Mucosa of gallbladder (tissue), 1 donor: ENCODE data around the gene PPP6R1. TPM values are rescaled to one million over a fixed set of nuclear protein-coding genes. Genes with fewer than 3 reads are reported as not detected.

Experiments used
- DNase-seq: peaks from one replicate; pipeline ENCODE4 v3.0.0-alpha.2; 2020; ENCODE audit warnings: low spot score
- total RNA-seq: library from RNA; stranded (reverse); gene quantifications from one replicate; pipeline ENCODE4 v1.2.1, GENCODE V29; 2021
- donor health status: DM: no; HTN: no; CAD: no.

The PPP6R1 gene
- total RNA-seq, 1 donor from 2014 or later: 108 TPM

DNA sequence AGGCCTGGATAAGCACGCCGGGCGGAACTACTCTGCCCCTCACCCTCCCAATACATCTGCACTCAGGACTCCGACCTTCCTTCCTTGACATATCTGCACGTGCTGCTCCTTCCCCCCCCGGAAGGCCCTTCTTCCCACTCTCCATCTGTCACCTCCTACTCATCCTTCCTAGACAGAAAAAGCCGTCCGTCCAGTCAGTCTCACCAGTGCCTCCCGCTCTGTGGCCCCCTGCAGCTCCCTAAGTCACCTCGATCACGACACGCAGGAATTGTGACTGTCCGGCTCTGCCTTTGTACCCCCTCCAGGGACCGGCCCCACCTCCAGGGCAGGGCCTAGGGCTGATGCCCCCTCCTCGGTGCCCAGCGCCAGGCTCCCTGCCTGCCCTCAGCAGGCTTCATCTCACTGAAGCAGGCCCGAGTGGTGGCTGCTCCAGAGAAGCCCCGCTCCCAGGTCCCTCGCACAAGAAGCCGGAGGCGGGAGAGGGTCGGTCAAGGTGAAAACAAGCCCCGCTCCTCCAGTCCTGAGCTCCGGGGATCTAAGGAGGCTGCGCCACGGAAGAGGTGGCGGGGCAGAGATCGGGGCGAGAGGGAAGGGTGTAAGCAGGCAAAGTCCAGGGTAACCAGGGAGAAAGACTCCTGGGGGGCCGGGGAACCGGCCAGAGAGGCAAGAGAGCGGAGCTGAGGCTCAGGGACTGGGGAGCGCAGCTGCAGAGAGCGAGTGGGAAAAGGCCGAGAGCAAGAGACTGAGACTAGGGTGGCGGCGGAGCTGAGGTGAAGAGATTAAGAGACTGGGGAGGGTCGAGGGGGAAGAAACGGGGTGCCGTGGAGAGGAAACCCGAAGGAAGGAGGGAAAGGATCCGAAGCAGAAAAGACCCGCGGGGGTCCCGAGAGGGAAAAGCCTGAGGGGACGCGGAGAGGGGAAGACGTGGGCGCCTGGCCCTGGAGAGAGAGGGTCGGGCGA, 1.1 kb downstream of the PPP6R1 start:
- no peak for DNase-seq

DNA sequence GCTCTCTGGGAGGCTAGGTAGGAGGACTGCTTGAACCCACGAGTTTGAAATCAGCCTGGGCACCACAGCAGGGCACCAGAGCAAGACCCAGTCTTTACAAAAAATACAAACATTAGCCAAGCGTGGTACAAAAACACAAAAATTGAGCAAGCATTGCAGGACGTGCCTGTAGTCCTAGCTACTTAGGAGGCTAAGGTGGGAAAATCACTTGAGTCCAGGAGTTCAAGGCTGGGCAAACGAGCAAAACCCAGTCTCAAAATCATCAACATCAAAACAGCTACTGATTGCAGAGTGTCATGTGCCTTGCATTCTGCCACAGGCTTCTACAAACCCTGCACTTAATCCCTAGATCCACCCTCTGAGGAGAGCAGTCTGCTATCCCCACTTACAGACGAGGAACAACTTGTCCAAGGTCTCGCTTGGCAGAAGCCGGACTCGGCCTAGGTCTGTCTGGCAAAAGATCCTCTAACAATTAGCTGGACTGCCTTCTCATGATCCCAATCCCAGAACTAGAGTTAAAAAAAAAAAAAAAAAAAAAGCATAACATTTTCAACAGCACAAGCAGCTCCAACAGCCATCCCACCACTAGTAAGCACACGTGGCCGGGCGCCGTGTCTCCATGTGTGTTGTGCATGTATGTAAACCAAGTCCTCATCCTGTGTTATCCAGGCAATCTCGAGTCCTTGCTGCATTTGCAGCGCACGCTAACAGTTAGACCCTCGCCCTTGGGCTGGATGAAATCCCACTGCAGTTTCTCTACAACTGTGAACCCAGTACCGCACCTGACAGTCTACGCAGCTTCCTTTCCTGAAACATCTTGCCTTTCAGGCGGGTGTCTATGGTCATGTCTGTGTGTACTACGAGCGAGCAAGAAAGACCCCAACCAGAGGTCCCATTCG, 2.0 kb downstream of the PPP6R1 start:
- DNase-seq: no peak

DNA sequence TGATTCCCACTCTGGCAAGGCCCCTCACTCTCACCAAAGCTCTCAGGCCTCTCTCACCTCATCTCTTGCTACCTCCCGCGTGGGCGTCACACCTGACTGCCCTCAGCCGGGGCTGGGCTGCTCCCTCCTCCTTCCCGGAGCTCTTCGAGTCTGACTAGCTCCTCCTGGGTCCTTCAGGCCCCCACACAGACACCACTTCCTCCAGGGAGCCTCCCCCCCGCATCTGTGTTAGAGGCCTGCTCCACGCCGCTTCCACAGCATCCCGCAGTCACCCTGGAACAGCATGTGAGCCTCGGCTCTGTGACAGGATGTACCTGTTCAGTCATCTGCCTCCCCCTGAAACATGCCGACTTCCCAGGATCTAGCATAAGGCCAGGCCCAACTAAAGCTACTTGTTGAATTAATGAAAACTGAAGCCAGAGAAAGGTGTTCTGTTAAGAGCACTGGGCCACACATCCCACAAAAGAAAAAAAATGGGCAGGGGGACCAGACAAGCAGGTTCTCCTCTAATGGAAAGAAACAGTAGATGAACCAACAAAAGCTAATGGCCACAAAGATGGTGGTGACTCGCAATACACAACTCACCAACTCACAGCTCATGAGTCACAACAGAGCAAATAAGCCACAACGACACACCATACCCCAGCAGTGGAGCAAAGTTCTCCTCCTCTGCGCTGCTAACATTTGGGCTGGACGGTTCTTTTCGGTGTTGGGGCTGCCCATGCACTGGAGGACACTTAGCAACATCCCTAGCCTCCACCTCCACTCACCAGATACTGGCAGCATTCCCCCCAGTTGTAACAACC, 3.0 kb downstream of the PPP6R1 start:
- no peak for DNase-seq

DNA sequence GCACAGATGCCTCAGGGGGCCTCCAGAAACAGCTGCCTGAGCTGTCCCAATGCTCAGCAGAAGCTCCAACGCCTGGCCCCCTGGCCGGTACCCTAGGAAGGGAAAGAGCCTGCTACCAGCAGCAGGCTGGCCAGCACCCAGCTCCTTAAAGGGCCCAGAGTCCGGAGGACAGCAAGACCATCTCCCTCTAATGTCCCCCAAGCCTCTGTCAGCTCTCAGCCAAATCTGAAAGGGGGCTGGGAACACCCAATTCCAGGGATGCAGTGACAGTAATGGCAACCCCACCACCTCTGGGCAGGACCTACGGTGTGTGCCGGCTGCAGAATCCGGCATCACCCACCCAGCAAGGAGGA, 4.2 kb downstream of the PPP6R1 start:
- no peak for DNase-seq

DNA sequence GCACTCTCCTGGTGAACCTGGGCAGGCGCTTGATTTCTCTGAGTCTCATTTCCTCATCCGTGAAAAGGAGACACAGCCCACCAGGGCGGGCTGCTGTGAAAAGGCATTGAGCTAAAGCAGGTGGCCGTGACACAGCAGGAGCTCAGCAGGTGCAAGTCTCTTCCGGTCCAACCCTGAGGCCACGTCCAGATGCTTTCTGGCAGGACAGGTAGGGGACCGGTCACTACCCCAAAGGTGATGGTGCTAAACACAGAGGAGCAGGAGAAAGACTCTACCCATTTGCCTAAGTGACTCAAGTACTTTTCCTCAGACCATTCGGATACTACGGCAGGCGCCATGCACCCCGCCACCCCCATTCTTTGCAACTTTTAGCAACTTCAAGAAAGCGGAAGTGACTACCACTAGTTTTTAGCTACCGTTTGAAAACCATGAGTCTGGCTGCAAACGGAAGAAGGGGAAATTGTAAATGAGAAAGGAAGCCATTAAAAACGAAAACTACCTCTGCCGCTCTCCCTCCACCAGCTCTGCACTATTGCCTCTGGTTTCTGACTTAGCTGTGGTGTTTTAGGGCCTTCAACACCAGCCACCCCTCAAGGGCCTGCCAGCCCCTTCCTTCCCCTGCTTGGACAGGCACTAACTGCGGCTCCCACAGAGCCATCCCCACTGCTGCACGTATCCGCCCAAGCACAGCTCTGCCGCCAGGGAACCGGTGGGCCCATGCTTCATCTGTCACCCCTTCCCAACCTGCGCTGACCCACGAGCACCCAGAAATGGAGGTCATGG, 4.8 kb downstream of the PPP6R1 start:
- DNase-seq: no peak

DNA sequence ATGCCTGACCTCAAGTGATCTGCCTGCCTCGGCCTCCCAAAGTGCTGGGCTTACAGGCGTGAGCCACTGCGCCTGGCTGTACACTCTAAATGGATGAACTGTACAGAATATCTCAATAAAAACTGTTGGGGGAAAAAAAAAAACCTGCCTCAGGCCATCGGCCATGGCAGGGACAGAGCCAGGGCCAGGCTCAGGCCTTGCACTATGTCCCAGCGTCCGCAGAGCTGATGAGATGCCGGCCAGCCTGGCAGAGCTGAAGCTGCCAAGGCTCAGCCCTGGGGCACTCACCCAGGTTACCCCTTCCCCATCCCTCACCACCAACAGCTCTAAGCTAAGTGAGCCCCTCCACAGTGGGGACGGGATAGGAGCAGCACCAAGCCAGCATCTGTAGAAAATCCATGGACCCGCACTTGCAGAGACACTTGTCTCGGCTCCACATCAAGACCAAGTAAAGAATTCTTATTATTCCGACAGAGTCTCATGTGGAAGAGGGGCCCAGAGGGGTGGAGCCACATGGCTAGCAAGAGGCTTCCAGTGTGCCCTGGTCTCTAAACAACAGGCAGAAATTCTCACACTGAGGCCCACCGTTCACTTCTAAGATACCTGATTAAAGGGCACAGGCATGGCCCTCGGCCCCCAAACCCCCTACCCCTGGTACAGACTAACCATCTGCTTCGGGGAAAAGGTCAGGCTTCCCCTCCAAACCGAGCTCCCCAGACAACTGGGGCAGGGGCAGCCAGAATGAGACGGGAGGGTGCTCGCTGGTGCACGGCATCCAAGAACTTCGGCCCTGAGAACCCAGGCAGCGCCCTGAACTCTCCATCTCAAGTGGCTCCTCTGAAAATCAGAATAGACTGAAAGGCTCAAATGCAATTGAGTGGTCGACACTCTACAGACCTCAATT, 5.8 kb downstream of the PPP6R1 start:
- no peak for DNase-seq

DNA sequence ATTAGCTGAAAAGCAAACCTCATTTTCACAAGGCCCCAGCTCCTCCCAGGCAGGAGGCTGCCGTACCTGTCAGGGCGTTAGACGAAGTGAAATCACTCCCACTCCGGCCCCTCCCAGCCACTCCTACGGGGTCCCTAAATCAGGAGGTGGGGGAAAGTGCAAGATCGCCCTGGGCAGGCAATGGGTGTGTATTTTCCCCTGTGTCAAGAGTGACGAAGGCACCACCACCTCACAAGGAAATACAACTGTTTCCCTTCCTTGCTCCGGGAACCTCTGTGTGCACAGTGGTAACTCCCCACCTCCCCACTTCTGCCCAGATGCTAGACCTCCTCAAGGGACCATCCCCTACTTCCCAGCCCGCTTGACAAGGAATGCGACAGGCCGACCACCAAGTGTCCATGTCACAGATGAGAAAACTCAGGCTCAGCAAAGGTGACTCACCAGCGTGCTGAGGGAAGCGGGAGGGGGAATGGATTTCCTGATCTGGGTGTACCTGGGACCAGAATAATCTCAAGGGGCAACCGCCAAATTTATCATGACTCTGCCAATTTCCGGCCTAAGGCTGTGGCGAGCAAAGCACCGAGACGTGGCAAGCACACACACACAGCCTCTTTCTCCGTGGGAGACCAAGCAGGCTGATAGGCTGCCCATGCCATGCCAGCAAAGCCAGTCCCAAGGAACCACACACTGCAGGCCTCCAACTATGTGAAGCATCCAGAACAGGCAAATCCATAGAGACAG, 7.3 kb downstream of the PPP6R1 start:
- DNase-seq: no peak

DNA sequence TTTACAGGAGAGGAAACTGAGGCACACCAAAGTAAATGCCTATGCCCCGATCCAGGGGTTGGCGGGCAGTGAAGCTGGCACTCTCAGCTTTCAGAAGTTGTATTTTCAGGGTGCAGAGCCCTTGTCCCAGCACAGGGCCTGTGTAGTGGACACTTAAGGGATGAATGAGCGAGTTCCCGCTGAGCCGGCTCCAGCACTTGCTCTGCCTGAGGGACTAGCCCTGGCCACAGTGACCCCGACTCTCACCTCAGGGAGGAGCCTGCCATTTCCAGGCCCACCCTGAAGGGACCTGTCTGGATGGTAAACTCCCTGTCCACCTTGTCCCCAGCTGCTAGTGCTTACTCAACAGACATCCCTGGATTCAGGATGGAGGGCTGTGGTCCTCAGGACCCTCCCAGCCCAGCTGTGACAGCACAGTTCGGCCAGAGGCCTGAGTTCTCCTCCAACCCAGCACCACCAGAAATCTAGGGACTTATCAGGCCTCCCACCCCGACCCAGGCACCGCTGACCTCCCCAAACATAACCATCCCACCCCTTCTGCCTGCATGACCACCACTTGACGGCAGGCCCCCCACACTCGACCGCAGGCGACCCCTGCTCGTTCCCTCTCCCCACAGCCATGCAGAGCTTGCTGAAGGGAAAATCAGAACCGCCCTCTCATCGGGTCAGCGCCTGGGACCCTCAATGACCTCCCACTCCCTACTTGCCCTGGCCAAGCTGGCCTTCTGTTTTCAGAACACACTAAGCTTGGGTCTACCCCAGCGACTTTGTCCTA, 8.4 kb downstream of the PPP6R1 start:
- no peak for DNase-seq

DNA sequence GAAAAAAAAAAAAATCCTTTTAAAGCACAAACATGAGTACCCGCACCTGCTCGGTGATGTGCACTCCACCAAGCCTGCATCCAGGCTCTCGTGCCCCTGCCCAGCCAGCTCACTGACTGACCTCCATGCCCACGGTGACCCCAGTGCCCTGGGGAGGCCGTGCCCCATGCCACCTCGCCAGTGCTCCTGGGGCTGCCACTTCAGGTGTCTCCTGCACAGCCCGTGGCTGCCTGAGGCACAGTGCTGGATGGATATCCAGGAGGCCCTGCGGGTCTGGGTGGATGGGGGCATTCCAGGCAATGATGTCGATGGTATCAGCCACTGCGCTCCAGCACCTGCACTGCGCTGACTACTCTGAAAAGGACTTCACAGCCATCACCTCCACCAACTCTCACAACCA, 9.0 kb downstream of the PPP6R1 start:
- DNase-seq: no peak

DNA sequence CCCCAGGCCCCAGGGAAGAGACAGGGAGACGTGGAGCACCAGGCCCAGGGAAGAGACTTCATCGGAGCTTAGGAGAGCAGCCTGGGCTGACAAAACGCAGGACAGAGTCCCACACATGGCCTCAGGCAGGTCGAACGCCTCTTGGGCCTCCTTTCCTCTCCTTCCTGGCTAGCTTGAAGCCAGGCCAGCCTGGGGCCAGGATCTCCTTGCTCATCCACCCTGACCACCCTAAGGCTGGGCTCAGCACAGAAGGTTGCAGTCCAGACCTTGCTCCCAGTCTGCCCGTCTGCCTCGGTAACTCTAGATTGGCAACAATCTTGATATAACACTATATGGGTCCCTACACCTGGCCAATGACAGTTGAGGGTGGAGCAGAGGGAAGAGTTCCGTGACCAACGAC, 10.1 kb downstream of the PPP6R1 start:
- no peak for DNase-seq

DNA sequence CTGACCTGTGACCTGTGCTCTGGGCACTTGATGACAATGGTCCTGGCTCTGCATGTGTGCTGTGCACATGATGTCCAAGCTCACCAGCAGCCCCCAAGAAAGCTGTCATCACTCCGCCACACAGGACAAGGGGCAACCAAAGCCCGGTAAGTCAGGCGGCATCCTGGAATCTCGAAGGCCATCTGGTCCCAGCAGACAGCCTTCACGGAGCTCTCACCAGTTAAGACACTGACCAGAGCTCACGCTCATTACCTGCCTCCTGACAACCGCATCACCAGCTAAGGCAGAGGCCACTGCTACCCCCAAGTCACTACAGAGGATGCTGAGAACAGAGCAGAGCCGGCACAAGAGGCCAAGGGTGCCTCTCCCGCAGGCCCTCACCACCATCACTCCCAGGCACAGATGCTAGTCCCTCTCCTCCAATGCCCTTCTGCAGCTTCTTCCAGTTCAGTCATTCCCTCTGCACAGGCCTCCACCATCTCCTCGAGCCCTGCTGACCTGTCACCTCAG, 10.6 kb downstream of the PPP6R1 start:
- no peak for DNase-seq

DNA sequence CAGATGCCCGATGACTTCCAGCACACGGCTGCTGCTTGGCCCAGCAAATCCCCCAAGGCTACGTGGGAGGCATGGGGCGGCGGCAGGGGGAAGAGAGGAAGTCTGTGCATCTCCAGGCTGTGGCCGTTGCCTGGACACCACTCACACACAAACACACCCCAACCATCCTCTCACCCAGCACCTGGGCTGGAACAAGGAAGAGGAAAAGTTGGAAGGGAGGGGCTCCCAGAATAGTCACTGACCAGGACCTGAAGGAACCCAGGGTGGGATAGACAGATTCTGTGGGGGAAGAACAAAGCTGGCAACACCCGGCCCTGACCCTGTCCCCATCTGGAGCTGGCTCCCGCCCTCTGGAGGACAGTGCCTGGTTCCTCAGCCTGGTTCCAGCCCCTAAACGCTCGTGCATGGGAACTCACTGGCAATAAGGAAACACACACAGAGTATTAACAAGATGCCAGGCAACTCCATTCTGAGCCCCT, 11.2 kb downstream of the PPP6R1 start:
- DNase-seq: no peak

DNA sequence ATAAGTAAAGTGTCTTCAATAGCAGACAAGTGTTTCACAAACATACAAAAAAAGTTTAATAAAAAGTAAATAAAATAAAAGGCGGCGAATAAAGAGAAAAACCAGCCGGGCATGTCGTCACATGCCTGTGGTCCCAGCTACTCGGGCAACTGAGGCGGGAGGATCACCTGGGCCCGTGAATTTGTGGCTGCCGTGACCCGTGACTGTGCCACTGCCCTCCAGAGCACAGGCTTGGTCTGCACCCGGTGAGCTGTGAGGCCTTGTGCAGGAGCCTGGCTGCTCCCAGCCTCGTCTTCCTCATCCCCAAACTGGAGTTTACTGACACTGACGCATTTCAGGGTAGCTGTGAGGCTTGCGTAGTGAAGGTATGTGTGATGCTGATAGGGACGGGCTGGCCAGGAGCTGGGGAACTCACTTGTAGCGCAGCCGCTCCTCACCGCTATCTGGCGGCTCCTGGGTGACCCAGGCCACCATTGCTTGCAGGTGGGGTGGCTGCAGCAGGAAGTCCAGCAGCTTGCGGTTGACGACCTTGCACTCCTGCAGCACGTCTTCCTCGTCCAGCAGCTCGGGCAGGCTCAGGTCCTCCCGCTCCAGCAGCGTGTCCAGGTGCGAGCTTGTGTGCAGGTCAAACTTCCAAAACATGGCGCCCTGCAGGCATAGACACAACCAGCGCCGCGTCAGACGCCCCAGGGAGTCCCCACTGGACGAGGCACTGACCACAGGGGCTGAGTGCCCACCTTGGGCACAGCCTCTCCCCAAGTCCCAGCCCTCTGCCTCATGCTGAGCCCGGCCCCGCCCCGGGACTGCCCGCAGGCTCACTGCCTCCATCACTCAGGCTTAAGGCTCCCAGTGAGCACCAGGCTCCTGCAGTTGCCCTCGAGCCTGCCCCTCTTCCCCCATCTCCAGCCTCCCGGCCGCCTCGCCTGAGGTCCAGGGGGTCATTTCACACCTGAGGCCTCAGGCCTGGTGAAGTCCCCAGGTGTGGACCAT, 12.1 kb downstream of the PPP6R1 start:
- no peak for DNase-seq

DNA sequence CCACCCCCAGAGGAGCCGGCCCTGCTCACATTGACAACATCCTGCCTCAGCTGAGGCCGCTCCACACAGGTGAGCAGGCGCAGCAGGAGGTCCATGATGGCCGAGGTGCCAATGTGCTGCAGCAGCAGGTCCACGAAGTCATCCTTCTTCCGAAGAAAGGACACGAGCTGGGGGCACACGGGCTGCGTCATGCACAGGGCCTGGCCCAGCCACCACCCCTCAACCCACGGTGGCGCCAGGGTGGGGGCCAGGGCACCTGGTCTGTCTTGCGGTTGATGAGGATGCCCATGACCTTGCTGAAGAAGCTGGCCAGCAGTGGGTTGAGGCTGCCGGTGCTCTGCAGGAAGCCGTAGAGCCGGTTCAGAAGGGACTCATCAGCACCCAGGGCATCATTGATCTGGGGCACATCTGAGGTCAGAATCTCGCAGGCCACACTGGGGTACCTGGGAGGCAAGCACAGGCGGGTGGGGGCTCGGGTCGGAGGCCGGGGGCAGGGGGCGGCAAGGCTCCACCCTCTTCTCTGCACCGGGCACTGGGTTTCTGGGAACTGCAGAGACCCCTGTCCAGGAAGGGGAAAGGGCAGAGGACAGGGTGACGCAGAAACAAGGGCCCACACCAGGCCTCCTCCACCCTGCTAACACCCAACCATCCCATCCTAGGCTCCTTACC, 13.4 kb downstream of the PPP6R1 start:
- DNase-seq: no peak

DNA sequence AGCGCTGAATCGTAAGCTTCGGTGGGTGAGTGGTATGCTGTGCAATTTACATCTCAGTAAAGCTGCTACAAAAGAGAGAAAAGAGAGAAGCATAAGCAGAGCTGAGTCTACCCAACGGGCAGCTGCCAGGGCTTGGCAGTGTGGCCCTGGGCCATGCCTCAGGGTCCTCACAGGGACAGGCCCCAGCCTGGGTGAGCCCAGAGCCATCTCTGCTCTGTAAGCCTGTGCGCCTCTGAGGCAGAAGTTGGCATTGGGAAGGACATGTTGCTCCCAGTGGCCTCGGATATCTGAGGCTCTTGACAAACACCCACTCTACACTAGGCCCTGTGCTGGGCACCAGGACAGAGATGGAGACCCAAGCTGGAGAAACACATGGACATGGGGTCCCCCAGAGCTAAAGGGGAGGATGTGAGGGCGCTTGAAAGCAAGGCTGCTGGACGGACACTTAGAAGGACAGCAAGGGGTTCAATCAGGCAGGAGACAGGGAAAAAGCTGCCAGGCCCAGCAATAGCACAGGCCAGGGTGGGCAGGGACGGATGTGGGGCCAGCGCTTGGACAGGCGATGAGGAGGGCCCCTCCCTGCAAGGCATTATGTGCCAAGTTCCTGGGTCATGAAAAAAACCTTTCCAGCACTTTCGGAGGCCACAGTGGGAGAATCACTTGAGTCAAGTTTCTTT, 14.7 kb downstream of the PPP6R1 start:
- no peak for DNase-seq

DNA sequence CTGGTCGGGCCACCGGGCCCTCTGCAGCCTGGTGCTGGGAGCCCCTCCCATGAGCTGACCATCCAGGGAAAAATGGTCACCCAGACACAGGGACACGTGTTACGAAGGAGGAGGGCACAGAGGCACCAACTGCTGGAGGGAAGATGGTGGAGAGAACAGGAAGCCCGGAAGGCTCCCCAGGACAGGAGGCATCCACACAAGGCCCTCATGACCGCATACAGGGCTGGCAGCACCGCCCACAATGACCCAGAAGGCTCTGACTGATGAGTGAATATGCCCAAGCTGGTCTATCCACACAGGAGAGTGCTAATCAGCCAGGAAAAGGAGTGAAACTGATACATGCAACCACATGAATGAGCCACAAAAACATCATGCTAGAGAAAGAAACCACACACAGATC, 16.3 kb downstream of the PPP6R1 start:
- no peak for DNase-seq
